Lower leg skin (tissue), 3 donors: ENCODE results near the gene KLHL35.

Experiments
- CTCF ChIP-seq, 3 donors: fragments of 450-650 bp; IDR thresholded peaks; one replicate each; pipeline ENCODE4 v1.5.1; 2016; ENCODE audit warnings: antibody characterized with exemption in 3 of 3, mild to moderate bottlenecking in 3 of 3, moderate library complexity in 2 of 3
- POLR2A ChIP-seq, 2 donors: fragments of 450-650 bp; IDR thresholded peaks; one replicate each; pipeline ENCODE4 v1.6.1; 2016 to 2017; ENCODE audit warnings: antibody characterized with exemption in 2 of 2, mild to moderate bottlenecking in 1 of 2, moderate library complexity in 1 of 2

GRCh38 chr11:75388386-75389275 is 44.4 kb downstream of the KLHL35 start:
- TF ChIP-seq POLR2A (IDR thresholded peaks at IDR 0.05) (no peak), CTCF (IDR thresholded peaks at IDR 0.05) (peak in 1 of 3 donors; percentile 61)
